DOHH2 (cell line): ENCODE results near the gene NHLRC2.
"Not testable (repeated sequence)": the region's sequence is repeated elsewhere in the genome, so short reads cannot be mapped to it uniquely, and the experiment has no call there.

Source experiments
- H3F3A ChIP-seq: fragments of 200-600 bp; sonication (generic), shearing (Covaris generic); 2 replicates; pipeline ENCODE4 v1.6.0; 2016; ENCODE audit warnings: antibody characterized with exemption, mild to moderate bottlenecking; ENCODE audit not compliant: control insufficient read depth, insufficient read depth
- H3K27ac ChIP-seq: fragments of 200-600 bp; sonication (generic); 2 replicates; pipeline ENCODE4 v1.5.1; 2014; ENCODE audit warnings: low read depth, mild to moderate bottlenecking, low read length, moderate library complexity
- H3K27me3 ChIP-seq: fragments of 200-600 bp; sonication (generic); 2 replicates; pipeline ENCODE4 v1.6.1; 2014; ENCODE audit warnings: mild to moderate bottlenecking, low read length, mixed read lengths; ENCODE audit not compliant: control insufficient read depth
- H3K36me3 ChIP-seq: fragments of 200-600 bp; sonication (generic); 2 replicates; pipeline ENCODE4 v1.6.1; 2014; ENCODE audit warnings: mild to moderate bottlenecking, low read length, moderate library complexity, mixed read lengths; ENCODE audit not compliant: control insufficient read depth
- H3K4me1 ChIP-seq: fragments of 200-600 bp; sonication (generic); 2 replicates; pipeline ENCODE4 v1.6.1; 2014; ENCODE audit warnings: mild to moderate bottlenecking, low read length, mixed read lengths; ENCODE audit not compliant: control insufficient read depth
- H3K4me2 ChIP-seq: fragments of 200-600 bp; sonication (generic); 2 replicates; pipeline ENCODE4 v1.6.0; 2014; ENCODE audit warnings: mild to moderate bottlenecking, low read length, moderate library complexity
- H3K4me3 ChIP-seq: fragments of 200-600 bp; sonication (generic); 2 replicates; pipeline ENCODE4 v1.5.1; 2014; ENCODE audit warnings: mild to moderate bottlenecking, low read length, mixed read lengths
- H3K79me2 ChIP-seq: fragments of 200-600 bp; sonication (generic); 2 replicates; pipeline ENCODE4 v1.6.1; 2014; ENCODE audit warnings: mild to moderate bottlenecking, low read length, mixed read lengths; ENCODE audit not compliant: control insufficient read depth
- H3K9me2 ChIP-seq: fragments of 200-600 bp; sonication (generic); replicated peaks from 2 replicates; pipeline ENCODE4 v1.6.1; 2014; ENCODE audit warnings: mild to moderate bottlenecking, low read length, mixed read lengths; ENCODE audit not compliant: control insufficient read depth
- H3K9me3 ChIP-seq: fragments of 200-600 bp; sonication (generic); 2 replicates; pipeline ENCODE4 v1.6.1; 2014; ENCODE audit warnings: antibody characterized with exemption, low read length, mixed read lengths; ENCODE audit not compliant: control insufficient read depth, insufficient read depth
- H4K20me1 ChIP-seq: fragments of 200-600 bp; sonication (generic); 2 replicates; pipeline ENCODE4 v1.6.0; 2014; ENCODE audit warnings: low read depth, mild to moderate bottlenecking, antibody characterized with exemption, low read length, moderate library complexity; ENCODE audit not compliant: control insufficient read depth, insufficient read depth
- CTCF ChIP-seq: fragments of 200-600 bp; sonication (generic); IDR thresholded peaks from one replicate; pipeline ENCODE4 v1.5.1; 2014; ENCODE audit warnings: antibody characterized with exemption, mild to moderate bottlenecking, low read depth, low read length; ENCODE audit not compliant: poor library complexity, severe bottlenecking
- EZH2phosphoT487 ChIP-seq: fragments of 200-600 bp; sonication (generic); IDR thresholded peaks from 2 replicates; pipeline ENCODE4 v1.6.1; 2017; ENCODE audit warnings: borderline replicate concordance, mild to moderate bottlenecking, antibody characterized with exemption, low read length, moderate library complexity, mixed read lengths

Gene NHLRC2

GRCh38 chr10:113854013-113854760, at the start of gene NHLRC2, which contains the start of gene DCLRE1A:
Gene NHLRC2 (plus strand): TSS chr10:113854661. CDS start chr10:113854873, 212 bp downstream.
Gene DCLRE1A (minus strand): TSS chr10:113854082. CDS start chr10:113853182, 900 bp downstream.
- peaks cover 8% of the 10 kb centered on the region; the same call in 1 of the 2 replicates for H3F3A ChIP-seq
- no peaks in the 10 kb centered on the region for H3K27me3 ChIP-seq
- H4K20me1 ChIP-seq: no peaks in the 10 kb centered on the region
- TF ChIP-seq EZH2phosphoT487 (no peak), CTCF (no peak)
- H3K4me3 ChIP-seq: peak within 1 kb of the TSS; percentile 89
- no peaks in the 10 kb centered on the region for H3K9me3 ChIP-seq
- peaks cover 32% of the 10 kb centered on the region for H3K36me3 ChIP-seq
- H3K79me2 ChIP-seq: peaks cover 64% of the 10 kb centered on the region
- no peaks in the 10 kb centered on the region for H3K9me2 ChIP-seq
- H3K4me2 ChIP-seq: peak within 1 kb of the TSS; percentile 92
- H3K27ac ChIP-seq: peak within 1 kb of the TSS; percentile 75
- H3K4me1 ChIP-seq: peaks cover 65% of the 10 kb centered on the region

- no peak overlapping the region for H3K27ac ChIP-seq
- H3K27me3 ChIP-seq: peaks cover 10% of the 10 kb centered on the region
Observed at GRCh38 chr10:113806503-113806902, 48.0 kb upstream of the NHLRC2 start.

DNA sequence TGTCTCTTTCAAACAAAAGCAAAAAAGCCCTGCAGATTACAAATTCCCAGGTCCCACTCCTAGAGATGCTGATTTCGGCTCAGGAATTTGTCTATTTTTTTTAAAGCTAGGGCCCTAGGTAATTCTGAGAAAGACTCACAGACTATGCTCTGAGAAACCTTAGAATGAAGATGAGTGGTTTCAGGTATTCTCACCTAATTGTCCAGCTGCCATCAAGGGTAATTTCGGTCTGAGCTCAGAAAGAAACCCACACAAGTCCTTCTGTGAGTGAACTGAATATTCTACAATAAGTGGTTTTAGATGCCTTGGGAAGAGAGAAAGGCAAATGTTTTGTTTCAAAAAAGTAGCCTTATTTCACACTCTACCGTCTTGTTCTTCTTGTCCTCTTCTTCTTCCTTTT, 46.3 kb upstream of the NHLRC2 start:
- H3K9me2 ChIP-seq: no peaks in the 10 kb centered on the region
- no peak overlapping the region for H3K4me2 ChIP-seq
- H3K9me3 ChIP-seq: no peaks in the 10 kb centered on the region
- H4K20me1 ChIP-seq: no peaks in the 10 kb centered on the region
- no peaks in the 10 kb centered on the region for H3K79me2 ChIP-seq
- H3F3A ChIP-seq: no peaks in the 10 kb centered on the region
- H3K27me3 ChIP-seq: peaks cover 10% of the 10 kb centered on the region
- H3K36me3 ChIP-seq: no peaks in the 10 kb centered on the region
- H3K4me3 ChIP-seq: no peak overlapping the region
- H3K4me1 ChIP-seq: peaks cover 3% of the 10 kb centered on the region
- TF ChIP-seq CTCF (no peak), EZH2phosphoT487 (no peak)
- H3K27ac ChIP-seq: no peak overlapping the region

More at GRCh38 chr10:113806503-113806902, 48.0 kb upstream of the NHLRC2 start:
- H4K20me1 ChIP-seq: no peaks in the 10 kb centered on the region
- no peaks in the 10 kb centered on the region for H3K9me3 ChIP-seq
- no peaks in the 10 kb centered on the region for H3F3A ChIP-seq
- no peak overlapping the region for H3K4me2 ChIP-seq
- H3K4me3 ChIP-seq: no peak overlapping the region
- H3K79me2 ChIP-seq: no peaks in the 10 kb centered on the region
- no peaks in the 10 kb centered on the region for H3K36me3 ChIP-seq
- peaks cover 9% of the 10 kb centered on the region for H3K4me1 ChIP-seq
- TF ChIP-seq EZH2phosphoT487 (no peak), CTCF (no peak)
- H3K9me2 ChIP-seq: no peaks in the 10 kb centered on the region

GRCh38 chr10:113814700-113815099, 39.8 kb upstream of the NHLRC2 start:
- H3K27me3 ChIP-seq, H3F3A ChIP-seq, H3K4me3 ChIP-seq, H3K9me2 ChIP-seq, H3K27ac ChIP-seq, H4K20me1 ChIP-seq, H3K4me1 ChIP-seq, H3K36me3 ChIP-seq, H3K4me2 ChIP-seq, H3K79me2 ChIP-seq, H3K9me3 ChIP-seq: not testable (repeated sequence)
